ENCODE measurements around the gene OGN.

The OGN gene

DNA sequence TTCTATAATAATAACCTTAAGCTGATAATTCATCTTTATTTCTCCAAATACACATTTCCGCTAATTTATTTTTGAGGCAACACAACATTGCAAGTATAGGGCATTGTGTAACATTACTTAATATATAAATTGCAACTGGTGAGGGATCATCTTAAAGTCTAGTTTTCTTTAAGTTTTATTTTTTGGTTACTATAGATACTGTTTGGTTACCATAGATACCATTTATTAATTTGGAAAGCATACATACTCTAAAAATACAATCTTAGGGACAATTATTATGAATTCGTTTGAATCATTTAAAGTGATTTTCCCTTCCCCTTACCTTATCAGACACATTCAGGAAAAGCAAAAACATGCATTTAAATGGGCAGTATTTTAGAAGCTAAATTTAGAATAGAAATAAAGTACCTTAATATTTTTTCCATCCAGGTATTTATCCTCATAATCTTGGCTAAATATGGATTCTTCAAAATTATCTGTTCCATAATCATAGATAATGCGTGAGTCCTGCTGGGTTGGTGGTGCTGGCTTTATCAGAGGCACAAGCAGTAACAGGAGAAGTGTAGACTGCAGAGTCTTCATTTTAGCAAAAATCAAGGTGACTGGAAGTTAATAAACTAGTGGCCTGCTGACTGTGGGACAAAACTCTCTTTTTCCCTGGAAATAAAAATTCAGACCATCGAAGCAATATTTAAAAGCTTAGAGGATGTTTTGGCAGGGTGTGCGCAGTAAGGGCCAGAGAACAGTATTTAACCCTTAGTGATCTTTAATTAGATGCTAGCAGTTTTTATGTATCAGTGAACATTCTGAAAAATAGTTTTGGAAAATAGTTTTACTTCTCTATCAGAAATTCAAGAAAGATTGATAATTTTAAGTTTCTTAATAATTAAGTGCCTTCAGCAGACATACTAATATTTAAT lies 1.3 kb downstream of the OGN start:
- no peak for DNase-seq (ENCODE audit: low read depth)

DNA sequence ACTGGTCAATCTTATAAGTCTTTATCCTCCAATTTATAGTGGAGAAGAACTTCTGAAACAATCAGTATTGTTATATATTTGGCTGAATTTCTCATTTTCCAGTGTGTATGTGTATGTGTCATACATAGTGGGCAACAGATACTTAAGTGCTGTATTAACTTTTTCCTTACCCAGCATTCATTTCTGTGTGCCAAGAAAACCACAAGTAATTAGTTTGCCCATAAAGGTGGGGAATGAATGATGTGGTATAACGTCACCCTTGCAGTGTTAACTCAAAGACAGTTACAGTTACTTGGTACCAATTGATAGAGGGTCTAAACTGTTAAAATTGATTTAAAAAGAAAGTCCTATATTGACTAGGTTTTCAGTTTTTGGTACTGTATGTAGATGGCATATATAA lies 2.0 kb downstream of the OGN start:
- DNase-seq (ENCODE audit: low read depth): no peak

DNA sequence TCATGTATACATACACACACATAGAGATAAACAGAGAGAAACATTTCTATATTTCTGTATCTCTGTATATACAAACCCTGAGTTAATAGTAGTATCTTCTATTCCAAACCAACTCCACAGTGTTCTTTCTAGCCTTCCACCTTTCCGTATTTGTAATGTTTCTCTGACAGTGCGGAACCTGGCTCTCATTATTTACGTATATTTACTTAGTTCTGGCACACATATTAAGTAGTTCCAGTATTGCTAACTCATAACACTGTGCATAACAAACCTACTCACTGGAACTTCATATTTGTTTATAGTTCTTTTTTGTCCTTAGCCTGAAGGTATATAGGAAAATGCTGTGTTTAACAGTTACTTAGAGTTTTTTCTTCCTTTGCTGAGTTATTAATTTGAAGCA lies 6.5 kb downstream of the OGN start:
- no peak for DNase-seq (ENCODE audit: low read depth)

DNA sequence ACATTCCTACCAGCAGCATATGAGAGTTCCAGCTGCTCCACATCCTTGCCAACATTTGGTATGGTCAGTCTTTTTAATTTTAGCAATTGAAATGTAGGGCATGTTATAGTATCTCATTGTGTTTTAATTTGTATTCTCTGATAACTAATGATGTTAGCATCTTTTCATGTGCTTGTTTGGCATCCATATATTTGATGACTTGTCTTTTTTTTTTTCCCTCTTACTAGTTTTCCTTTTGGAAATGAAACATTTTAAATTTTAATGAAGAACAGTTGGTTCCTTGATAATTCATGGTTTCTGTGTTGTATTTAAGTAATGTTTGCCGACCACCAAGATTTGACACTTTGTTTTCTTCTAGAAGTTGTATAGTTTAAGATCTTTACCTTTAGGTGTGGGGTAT lies 8.8 kb downstream of the OGN start:
- no peak for DNase-seq (ENCODE audit: low read depth)

DNA sequence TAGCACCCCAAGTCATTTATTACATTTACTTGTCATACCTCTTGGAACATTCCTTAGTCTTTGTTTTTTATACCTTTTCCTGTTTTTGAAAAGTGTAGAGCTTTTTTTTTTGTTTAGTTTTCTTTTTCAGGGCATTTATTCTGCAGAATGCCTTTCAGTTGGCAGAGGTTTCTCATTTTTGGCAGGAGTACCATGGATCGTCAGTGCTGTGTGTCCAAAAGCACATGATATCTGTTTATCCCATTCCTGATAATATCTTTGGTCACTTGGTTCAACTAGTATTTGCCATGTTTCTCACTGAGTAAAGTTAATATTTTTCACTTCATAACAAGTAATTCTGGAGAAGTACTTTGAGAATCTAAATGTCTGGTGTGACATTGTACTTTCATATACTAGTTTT lies 10.7 kb downstream of the OGN start:
- no peak for DNase-seq (ENCODE audit: low read depth)

DNA sequence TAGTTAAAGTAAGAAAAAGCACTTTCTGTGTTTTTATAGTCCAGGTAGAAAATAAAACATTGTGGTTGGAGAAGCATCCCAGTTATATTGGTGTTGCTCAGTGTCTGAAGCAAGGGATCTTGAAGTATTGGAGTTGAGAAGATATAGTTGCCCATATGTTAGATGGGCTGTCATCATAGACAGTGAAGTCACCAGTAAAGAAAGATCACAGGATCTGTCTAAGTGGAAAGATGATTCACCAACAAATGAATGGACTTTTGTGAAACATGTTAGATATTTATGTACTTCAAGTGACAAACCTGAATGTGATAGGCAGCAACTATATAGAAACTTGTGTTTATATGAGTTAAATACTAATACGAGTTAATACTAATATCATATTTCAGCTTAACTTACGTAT lies 11.7 kb downstream of the OGN start:
- DNase-seq (ENCODE audit: low read depth): no peak

DNA sequence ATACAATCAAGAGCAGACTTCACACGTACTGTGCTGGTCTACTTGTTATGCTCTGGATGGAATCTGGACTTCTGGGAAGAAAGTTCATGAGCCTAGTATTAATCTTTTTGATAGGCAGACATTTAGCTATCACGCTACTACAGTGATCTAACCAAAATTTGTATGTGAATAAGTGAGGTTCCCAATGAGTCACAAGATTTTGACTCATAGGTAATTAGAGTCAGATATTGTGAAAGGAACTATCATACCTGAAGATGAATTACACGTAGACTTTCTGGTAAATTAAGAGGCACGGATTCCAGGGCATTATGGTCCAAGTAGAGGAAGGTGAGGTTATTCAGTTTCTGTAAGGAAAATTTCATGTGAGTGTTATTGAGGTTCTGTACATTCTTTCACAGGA lies 18.4 kb downstream of the OGN start:
- DNase-seq (ENCODE audit: low read depth): no peak

DNA sequence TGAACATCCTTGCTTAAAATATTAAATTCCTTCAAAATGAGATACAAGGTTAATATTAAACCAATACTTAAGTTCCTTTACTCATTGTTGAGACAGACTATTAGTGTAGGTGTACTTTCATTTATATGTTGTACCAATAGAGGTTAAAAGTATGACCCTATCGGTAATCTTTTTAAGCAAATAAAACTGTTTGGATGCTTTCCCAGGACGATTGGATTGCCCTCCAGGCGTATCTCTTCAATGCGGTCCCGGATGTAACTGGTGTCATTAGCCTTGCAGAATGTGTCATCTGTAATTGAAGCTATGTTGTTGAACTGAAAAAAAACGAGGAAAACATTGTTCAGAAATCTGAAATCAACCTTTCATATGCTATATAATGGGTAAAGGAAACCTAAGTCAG lies 18.9 kb downstream of the OGN start:
- no peak for DNase-seq (ENCODE audit: low read depth)

DNA sequence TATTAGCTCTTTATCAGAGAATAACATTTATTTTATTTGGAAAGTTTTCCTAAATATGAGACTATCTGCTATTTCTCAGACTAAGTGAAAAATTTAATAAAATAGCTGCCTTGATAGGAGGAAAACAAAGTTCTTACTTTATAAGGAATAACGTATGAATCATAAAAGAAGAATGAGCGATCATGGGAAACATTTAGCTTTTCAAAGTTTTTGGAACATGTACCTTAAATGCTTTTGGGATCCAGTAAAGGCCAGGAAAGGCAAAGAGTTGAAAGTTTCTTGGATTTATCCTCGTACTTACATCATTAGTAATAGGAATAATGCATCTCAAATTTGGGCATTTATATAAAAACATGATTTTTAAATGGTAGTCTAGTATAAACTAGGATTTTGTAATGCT lies 19.4 kb downstream of the OGN start:
- DNase-seq (ENCODE audit: low read depth): no peak

DNA sequence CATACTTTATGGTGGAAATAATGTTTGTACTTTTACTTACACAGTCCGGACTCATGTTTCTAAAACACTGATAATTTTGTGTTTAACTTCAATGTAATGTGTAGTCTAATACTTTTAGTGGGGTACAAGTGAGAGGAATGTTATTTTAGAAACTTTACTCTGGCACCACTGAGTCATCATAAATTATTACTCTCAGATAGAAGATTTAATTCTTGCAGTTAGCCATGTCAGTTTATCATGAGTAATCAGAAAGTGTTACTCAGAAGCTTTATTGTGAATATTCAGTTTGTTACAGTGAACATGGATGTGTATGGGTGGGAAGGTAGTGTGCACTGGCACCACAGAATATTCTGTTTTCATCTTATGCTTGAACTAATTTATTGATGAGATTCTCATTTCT lies 20.0 kb downstream of the OGN start:
- DNase-seq (ENCODE audit: low read depth): no peak

DNA sequence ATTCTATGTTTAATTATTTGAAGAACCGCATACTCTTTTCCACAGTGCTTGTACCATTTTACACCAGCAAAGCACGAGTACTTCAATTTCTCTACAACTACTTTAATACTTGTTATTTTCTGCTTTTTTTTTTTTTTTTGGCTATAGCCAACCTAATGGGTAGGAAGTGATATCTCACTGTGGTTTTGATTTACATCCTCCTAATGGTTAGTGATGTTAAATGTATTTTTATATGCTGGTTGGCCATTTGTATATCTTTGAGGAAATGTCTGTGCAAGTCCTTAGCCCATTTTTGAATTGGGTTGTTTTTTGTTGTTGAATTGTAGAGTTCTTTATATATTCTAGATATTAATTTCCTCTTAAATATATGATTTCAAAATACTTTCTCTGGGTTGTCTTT lies 22.6 kb downstream of the OGN start:
- no peak for DNase-seq (ENCODE audit: low read depth)

DNA sequence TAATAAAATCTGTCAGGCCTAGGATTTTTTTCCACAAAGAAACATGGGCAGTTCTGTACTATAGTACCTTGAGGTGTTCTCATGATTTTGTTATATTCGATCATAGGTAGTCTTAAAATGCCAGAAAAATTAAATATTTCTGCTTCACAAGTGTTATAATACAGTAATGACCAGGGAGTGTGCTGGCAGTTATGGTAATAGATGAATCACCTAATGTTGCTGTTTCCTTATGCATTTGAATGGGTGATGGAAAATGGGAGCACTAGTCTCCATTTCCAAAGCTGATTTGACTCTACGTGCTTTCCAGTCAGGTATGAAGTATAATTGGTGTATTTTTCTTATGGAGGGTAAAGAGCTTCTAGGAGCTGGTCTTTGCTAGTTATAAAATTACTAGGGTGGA lies 23.8 kb downstream of the OGN start:
- DNase-seq (ENCODE audit: low read depth): no peak

DNA sequence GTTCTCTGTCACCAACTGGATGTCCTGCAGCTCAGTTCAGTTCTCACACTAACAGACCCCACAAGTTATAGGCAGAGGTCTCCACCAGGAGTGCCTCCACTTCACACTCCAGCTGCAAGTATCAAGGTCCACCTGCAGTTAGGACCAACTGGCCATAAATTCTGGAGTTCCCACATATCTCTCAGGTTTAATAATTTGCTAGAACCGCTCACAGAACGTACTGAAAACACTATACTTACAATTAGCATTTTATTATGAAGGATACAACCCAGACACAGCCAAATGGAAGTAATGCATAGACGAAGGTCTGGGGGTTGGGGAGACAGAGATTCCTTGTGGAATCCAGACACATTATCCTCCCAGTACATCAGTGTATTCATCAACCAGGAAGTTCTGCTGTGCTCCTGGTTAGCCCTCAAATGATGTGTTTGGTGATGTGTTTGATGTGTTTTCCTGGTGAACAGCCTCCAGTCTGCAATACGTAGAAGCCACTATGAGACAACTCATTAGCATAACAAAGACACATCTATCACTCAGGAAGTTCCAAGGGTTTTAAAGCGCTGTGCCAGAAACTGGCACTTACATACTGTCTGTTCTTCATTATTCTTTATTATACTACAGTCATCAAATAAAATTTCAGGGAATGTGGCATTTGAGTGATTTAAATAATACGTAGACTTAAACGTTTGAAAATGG lies 25.4 kb downstream of the OGN start:
- no peak for DNase-seq (ENCODE audit: low read depth)

DNA sequence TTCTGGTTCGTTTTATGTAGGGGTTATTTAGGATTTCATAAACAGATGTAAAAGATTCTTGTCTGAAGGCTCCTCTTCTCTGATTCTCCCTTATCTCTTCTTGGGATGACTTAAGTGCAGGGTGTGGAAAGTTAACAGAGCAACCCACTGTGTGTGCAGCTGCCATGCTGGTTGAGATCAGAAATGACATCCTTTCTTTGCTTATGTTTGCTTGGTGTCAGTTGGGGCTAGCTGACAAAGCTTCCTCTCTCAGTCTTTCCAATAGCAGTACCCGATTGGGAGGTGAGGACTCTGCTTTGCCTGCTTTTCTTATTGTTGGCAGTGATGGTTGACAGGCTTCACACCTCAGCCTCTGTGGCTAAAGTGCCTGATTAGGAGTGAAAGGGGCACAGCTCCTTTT lies 26.5 kb downstream of the OGN start:
- no peak for DNase-seq (ENCODE audit: low read depth)

DNA sequence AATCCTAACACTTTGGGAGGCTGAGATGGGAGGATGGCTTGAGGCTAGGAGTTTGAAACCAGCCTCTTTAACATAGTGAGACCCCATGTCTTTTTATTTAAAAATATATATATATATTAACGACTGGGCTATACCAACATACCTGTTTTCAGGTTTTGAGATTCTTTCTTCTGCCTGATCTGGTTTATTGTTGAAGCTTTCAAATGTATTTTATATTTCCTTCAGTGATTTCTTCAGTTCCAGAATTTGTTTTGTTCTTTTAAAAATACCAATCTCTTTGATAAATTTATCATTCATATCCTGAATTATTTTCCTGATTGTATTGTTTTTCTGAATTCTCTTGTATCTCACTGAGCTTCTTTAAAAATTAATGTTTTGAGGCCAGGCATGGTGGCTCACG lies 31.2 kb downstream of the OGN start:
- no peak for DNase-seq (ENCODE audit: low read depth)

DNA sequence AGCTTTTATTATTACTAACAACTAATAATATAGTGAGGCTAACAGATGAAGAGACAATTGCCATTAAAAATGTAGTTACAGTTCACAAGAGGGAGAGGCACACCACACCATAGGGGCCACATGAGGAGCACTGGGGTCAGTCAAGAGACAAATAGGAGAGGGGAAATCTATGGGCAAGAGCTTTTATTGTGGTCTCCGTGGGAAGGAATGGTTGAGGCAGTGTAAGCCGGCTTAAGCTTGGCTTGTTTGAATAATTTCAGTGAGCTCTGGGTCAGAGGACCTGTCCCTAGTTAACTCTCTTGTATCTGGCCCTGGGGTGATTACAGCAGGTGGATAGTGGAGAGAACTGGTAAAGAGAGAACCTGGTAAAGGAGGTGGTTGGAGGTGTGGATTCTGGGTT lies 35.3 kb downstream of the OGN start:
- no peak for DNase-seq (ENCODE audit: low read depth)

DNA sequence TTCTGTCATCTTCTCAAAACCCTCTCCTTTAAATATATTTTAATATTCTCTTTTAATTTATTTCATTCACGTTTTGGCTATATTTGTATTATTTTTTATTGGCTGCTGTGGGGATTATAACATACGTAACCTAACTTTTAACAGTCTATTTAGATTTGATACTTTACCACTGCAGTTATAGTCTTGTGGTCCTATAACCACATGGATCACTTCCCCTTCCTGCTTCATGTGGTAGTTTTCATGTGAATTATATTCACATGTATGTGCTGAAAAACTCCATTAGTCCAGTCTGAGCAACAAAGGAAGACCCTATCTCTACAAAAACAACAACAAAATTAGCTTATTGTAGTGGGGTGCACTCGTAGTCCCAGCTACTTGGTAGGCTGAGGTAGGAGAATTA lies 44.3 kb downstream of the OGN start:
- DNase-seq (ENCODE audit: low read depth): no peak

DNA sequence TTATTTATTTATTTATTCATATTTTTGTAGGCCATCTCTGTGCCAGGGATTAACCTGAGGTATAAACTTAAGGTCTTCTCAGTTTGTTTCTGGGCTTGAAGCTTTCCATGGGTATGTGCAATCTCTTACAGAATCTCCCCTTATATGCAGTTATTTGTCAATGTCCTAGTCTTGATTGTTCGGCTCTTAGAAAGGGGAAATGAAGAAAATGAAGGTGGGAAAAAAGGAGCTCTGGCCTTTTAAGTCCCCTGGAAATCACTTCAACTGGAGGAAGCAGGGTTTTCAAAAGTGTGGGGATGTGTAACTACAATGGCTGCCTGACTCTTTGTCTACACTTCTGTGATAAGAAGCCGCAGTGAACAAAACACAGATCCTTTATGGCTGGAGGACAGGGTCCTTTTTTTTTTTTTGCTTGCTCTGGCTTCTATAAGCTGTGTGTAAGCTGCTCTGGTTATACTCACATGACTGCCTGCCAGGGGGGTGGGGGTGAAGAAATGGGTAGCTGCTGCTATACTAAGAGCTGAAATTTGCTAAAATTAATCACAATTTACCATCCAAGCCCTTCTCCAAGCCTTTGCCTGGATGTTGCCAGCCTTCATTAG lies 44.9 kb downstream of the OGN start:
- no peak for DNase-seq (ENCODE audit: low read depth)

DNA sequence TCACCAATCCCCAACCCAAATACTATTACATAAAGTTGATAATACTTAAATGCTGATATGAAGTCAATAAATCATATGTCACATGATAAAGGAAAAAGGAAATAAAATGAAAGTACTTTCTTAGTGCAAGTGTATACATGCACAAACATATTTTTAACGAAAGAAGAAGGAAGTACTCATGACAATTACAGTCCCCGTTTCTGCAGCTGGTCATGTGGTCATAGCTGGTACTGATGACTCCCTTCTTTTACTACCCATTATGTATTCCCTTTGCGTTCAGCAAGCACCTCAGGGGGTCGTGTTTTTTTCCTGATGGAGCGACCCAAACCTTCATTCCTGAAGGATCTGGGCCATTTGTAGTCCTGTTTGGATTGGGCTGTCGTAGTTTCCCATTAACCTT lies 51.3 kb downstream of the OGN start:
- DNase-seq (ENCODE audit: low read depth): no peak

DNA sequence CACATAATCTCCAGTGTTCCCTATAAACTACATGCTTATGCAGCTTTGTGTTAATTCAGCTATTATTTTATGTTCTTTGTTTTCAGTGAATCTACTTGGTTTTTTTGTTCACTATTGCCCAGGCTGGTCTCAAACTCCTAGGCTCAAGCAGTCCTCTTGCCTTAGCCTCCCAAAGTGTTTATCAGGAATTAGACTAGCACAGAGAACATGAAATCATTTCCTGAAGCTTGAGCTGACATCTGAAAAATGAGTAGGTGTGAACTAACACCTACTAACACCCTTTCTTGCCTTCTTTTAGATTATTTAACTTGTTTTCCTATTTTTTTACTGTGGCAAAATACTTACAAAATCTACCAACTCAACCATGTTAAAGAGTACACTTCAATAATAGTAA lies 53.6 kb downstream of the OGN start:
- no peak for DNase-seq (ENCODE audit: low read depth)

DNA sequence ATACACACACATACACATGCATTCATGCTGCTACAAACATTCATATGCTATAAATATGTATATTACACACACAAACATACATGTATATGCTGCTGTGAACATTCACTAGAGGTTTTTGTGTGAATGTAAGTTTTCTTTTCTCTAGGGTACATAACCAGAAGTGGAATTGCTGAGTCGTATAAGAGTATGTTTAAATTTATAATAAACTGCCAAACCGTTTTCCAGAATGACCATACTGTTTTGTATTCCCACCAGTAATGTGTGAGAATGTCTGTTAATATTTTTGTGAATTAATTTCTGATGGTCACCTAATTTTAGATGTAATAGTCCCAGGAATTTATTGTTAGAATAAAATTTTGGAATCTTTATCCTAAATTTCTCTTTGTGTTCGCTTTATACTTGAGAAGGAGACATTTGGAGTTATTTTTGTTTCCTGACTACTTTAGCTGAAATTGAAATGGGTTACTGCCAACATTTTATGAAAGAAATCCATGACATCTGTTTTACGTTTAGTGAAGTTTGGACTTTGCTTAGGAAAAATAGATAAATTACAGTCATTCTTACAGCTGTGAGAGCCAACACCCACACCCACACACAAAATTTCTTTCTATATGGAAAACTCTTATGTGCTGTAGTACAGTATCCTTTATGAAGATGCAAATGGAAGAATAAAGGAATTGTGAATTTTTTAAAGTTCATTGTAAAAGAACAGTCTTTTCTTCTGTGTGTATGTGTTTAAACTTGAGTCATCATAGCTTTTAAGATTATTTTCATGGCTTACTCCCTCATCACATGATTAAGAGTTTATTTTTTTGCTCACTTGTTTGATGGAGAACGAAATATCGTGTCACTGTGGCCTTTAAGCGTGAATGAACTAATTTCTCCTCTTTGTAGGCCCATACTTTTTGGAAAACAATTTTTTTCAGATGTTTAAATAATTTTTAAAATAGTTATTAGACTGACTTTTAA lies 54.3 kb downstream of the OGN start:
- DNase-seq (ENCODE audit: low read depth): no peak

DNA sequence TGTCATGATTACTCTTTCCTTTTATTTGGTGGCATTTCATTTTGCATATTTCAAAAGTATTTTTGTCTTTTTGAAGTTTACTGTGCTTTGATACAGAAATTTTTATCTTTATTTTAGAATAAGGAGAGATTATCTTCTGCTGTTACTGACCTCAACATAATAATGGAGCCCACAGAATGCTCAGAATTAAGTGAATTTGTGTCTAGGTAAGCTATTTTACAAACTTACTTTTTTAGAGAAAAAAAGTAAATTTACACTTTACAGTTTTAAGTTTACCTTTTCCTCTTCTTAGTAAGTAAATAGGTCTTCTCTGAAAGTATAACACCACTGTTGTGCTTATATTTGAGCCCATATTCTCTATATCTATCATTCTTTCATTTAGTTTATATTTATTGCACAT lies 58.8 kb downstream of the OGN start:
- no peak for DNase-seq (ENCODE audit: low read depth)
